Liver (tissue), 3 donors: ENCODE data around the gene ZNF331.

Experiments used
- CTCF ChIP-seq: fragments of 150-350 bp; IDR thresholded peaks from 2 replicates; pipeline ENCODE4 v1.5.1; 2017; ENCODE audit warnings: improper control_type of control experiment, low read depth, low read length; ENCODE audit not compliant: missing input control
- FOXA1 ChIP-seq: IDR thresholded peaks from 2 replicates; pipeline ENCODE4 v1.6.1; 2016; ENCODE audit warnings: antibody characterized with exemption
- GABPA ChIP-seq, 2 donors: IDR thresholded peaks in 1 of 2; conservative IDR thresholded peaks in 1 of 2; 2 replicates each; pipeline ENCODE4 v1.6.1; 2016; ENCODE audit warnings: antibody characterized with exemption in 2 of 2, mild to moderate bottlenecking in 1 of 2, moderate library complexity in 1 of 2
- MAX ChIP-seq: IDR thresholded peaks from 2 replicates; pipeline ENCODE4 v1.6.1; 2016; ENCODE audit warnings: antibody characterized with exemption
- RAD21 ChIP-seq, 2 donors: IDR thresholded peaks; 2 replicates each; pipeline ENCODE4 v1.6.1; 2016; ENCODE audit warnings: antibody characterized with exemption in 2 of 2, mild to moderate bottlenecking in 2 of 2
- REST ChIP-seq: IDR thresholded peaks from 2 replicates; pipeline ENCODE4 v1.6.1; 2016; ENCODE audit warnings: antibody characterized with exemption, mild to moderate bottlenecking
- TAF1 ChIP-seq: conservative IDR thresholded peaks from 2 replicates; pipeline ENCODE4 v1.6.1; 2016; ENCODE audit warnings: antibody characterized with exemption, mild to moderate bottlenecking
- donor health status: healthy.
- donor health status: healthy.

GRCh38 chr19:53597023-53597422, 59.1 kb downstream of the ZNF331 start:
- TF ChIP-seq CTCF, result no peak
- no peak for TF ChIP-seq RAD21 (IDR thresholded peaks at IDR 0.05)
- no peak for TF ChIP-seq MAX
- no peak for TF ChIP-seq REST
- no peak for TF ChIP-seq GABPA (IDR thresholded peaks at IDR 0.05 in 1 of 2, conservative IDR thresholded peaks at IDR 0.05 in 1 of 2)
- TF ChIP-seq FOXA1, result no peak
- no peak for TF ChIP-seq TAF1
